WERI-Rb-1 (cell line): Measurements from ENCODE around the gene CERS4.
A peak's percentile ranks its signal among the peaks of the same experiment; 100 is the strongest.

Experiments
- DNase-seq: peaks from one replicate; pipeline ENCODE4 v3.0.0-alpha.2; 2020
- H3K27ac ChIP-seq: fragments of 250-450 bp; sonication (Bioruptor Pico); 2 replicates; pipeline ENCODE4 v1.5.1; 2020; ENCODE audit warnings: mild to moderate bottlenecking, moderate library complexity
- H3K27me3 ChIP-seq: fragments of 250-450 bp; sonication (Bioruptor Pico); 2 replicates; pipeline ENCODE4 v1.5.1; 2021; ENCODE audit warnings: mild to moderate bottlenecking, low read depth, moderate library complexity; ENCODE audit not compliant: insufficient read depth, severe bottlenecking
- H3K36me3 ChIP-seq: fragments of 250-450 bp; sonication (Bioruptor Pico); 2 replicates; pipeline ENCODE4 v1.5.1; 2020; ENCODE audit warnings: mild to moderate bottlenecking, moderate library complexity
- H3K4me3 ChIP-seq: 2 replicates; pipeline ENCODE4 v1.5.1; 2011; ENCODE audit warnings: low read depth, mild to moderate bottlenecking, control low read depth, low read length
- H3K9me3 ChIP-seq: fragments of 250-450 bp; sonication (Bioruptor Pico); 2 replicates; pipeline ENCODE4 v1.5.1; 2021; ENCODE audit warnings: mild to moderate bottlenecking, moderate library complexity; ENCODE audit not compliant: severe bottlenecking
- TF ChIP-seq, protein P1 (sequence below): IDR thresholded peaks from 2 replicates; pipeline ENCODE4 v1.5.1; 2011; ENCODE audit warnings: low read depth, mild to moderate bottlenecking, control low read depth, inconsistent platforms, low read length

CERS4 gene

DNA sequence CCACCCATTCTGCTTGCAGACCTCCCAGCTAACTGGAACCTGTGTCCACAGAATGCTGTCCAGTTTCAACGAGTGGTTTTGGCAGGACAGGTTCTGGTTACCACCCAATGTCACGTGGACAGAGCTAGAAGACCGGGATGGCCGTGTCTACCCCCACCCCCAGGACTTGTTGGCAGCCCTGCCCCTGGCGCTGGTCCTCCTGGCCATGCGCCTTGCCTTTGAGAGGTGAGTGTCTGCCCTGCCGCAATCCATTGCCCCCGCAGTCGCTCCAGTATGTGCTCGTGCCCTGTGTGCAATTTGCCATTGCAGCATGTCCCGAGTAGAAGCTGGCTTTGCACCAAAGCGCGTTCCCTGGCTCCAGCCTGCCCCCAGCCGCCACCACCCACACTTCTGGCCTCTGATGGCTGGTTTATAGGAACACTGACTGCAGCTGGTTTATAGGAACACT, 41.9 kb downstream of the CERS4 start:
- no peak for DNase-seq
- TF ChIP-seq, protein P1, sequence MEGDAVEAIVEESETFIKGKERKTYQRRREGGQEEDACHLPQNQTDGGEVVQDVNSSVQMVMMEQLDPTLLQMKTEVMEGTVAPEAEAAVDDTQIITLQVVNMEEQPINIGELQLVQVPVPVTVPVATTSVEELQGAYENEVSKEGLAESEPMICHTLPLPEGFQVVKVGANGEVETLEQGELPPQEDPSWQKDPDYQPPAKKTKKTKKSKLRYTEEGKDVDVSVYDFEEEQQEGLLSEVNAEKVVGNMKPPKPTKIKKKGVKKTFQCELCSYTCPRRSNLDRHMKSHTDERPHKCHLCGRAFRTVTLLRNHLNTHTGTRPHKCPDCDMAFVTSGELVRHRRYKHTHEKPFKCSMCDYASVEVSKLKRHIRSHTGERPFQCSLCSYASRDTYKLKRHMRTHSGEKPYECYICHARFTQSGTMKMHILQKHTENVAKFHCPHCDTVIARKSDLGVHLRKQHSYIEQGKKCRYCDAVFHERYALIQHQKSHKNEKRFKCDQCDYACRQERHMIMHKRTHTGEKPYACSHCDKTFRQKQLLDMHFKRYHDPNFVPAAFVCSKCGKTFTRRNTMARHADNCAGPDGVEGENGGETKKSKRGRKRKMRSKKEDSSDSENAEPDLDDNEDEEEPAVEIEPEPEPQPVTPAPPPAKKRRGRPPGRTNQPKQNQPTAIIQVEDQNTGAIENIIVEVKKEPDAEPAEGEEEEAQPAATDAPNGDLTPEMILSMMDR, result no peak
- H3K27ac ChIP-seq, result no peak overlapping the region

DNA sequence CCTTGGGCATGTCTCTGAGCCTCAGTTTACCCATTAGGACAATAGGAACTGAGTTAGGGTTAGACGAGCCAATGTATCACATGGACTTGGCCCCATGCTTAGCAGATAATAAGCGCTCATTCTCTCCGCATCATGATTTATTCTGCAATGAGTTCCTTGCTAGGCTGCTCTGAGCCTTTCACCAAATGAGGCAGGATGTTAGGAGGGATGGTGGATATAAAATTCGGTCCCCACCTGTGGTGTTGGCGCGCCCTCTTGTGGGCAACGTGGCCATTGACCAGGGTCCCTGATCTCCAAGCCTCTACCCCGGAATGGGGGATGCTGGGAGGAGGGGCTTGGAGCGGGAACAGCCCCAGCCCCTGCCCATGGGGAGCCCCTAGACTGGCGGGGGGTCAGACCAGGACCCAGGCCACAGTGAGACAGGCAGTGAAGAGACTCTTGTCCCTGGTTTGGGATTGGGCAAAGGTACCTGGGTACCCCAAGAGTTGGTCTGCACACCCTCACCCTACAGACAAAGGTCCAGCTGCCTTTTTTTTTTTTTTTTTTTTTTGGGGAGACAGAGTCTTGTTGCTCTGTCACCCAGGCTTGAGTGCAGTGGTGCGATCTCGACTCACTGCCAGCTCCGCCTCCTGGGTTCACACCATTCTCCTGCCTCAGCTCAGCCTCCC, 43.9 kb downstream of the CERS4 start:
- Histone ChIP-seq H3K27me3 (no peaks in the 10 kb centered on the region), H3K36me3 (peaks cover 24% of the 10 kb centered on the region), H3K4me3 (no peak overlapping the region), H3K27ac (no peak overlapping the region), H3K9me3 (no peaks in the 10 kb centered on the region)
- peak; percentile 82 for DNase-seq
- TF ChIP-seq, protein P1, result peak; percentile 88

More for the DNA sequence above, 41.9 kb downstream of the CERS4 start:
- Histone ChIP-seq H3K27me3 (no peaks in the 10 kb centered on the region), H3K9me3 (no peaks in the 10 kb centered on the region), H3K4me3 (no peak overlapping the region), H3K36me3 (peaks cover 7% of the 10 kb centered on the region)

DNA sequence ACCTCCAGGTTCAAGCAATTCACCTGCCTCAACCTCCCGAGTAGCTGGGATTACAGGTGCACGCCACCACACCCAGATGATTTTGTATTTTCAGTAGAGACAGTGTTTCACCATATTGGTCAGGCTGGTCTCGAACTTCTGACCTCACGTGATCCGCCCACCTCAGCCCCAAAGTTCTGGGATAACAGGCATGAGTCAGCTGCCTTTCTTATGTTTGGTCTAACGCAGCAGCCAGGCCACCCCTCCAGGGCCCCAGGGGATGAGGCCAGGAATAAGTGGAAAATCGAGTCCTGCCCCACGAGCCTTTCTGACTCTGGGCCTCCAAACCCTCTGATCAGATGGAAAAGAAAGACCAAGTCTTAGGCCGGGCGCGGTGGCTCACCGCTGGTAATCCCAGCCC, 44.5 kb downstream of the CERS4 start:
- no peak overlapping the region for H3K27ac ChIP-seq
- DNase-seq, result no peak
- H3K9me3 ChIP-seq, result no peaks in the 10 kb centered on the region
- H3K4me3 ChIP-seq, result no peak overlapping the region
- TF ChIP-seq, protein P1, result no peak
- peaks cover 28% of the 10 kb centered on the region for H3K36me3 ChIP-seq
- no peaks in the 10 kb centered on the region for H3K27me3 ChIP-seq

DNA sequence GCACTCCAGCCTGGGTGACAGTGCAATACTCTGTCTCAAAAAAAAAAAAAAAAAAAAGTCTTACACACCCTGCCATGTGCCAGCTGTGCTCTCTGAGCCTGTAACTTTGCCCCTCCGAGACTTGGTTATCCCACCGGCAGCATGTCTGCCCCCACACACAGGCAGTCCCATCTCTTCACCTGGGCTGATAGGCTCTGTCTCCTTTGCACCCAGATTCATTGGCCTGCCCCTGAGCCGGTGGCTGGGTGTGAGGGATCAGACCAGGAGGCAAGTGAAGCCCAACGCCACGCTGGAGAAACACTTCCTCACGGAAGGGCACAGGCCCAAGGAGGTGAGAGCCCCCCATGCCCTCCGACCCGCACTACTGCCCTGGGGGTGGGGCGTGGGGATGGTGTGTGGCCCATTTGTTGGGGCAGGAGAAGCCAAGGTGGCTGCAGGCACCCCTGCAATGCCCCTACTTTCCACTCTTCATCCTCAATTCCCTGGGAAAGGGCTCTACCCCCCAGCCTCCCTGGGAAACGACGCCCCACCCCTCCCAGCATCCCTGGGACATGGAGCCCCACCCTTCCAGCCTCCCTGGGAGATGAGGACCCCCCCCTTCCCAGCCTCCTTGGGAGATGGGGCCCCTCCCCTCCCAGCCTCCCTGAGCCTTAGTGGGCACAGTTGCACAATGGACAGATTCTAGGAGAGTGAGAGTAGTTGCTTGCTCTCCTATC, 45.3 kb downstream of the CERS4 start:
- no peak overlapping the region for H3K4me3 ChIP-seq
- peaks cover 33% of the 10 kb centered on the region for H3K36me3 ChIP-seq
- H3K27me3 ChIP-seq, result no peaks in the 10 kb centered on the region
- DNase-seq, result no peak
- no peak overlapping the region for H3K27ac ChIP-seq
- no peaks in the 10 kb centered on the region for H3K9me3 ChIP-seq
- TF ChIP-seq, protein P1, result no peak

DNA sequence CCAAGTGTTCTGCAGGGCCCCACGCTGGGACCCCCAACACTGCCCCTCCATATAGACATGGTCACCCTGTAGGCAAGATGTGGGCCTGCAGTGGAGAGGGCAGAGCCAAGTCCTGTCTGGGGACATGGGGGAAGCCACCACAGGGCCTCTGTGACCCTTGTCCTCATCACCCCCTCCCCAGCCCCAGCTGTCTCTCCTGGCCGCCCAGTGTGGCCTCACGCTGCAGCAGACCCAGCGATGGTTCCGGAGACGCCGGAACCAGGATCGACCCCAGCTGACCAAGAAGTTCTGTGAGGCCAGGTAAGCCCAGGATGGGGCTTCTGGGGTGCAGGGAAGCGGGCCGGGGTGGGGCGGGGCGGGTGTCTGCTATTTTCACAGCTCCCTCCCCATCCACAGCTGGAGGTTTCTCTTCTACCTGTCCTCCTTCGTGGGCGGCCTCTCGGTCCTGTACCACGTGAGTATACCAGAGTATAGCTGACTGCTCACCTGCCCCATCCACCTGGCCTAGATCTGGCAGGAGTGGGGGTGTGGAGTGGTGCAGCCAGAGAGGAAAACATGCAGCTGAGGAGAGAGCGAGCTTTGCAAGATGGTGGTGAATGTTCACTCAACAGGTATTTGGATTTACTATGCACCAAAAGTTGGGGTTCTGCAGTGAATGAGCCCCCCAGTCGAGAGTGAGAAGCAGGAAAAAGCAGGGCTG, 46.4 kb downstream of the CERS4 start:
- Histone ChIP-seq H3K27ac (no peak overlapping the region), H3K36me3 (peaks cover 33% of the 10 kb centered on the region), H3K4me3 (no peak overlapping the region)

More for the DNA sequence above, 46.4 kb downstream of the CERS4 start:
- H3K27me3 ChIP-seq, result no peaks in the 10 kb centered on the region
- TF ChIP-seq, protein P1, result no peak
- DNase-seq, result no peak
- no peaks in the 10 kb centered on the region for H3K9me3 ChIP-seq
